Activated T-cell treated with anti-CD3 and anti-CD28 coated beads, Interleukin-2, amount 50 U/mL, for 1 hour (primary cell): ENCODE results near the gene ACY1.
"Not testable (repeated sequence)": the region's sequence is repeated elsewhere in the genome, so short reads cannot be mapped to it uniquely, and the experiment has no call there.

Source experiments
- DNase-seq: peaks from one replicate; pipeline ENCODE4 v3.0.0-alpha.2; 2020

ACY1 gene

DNA sequence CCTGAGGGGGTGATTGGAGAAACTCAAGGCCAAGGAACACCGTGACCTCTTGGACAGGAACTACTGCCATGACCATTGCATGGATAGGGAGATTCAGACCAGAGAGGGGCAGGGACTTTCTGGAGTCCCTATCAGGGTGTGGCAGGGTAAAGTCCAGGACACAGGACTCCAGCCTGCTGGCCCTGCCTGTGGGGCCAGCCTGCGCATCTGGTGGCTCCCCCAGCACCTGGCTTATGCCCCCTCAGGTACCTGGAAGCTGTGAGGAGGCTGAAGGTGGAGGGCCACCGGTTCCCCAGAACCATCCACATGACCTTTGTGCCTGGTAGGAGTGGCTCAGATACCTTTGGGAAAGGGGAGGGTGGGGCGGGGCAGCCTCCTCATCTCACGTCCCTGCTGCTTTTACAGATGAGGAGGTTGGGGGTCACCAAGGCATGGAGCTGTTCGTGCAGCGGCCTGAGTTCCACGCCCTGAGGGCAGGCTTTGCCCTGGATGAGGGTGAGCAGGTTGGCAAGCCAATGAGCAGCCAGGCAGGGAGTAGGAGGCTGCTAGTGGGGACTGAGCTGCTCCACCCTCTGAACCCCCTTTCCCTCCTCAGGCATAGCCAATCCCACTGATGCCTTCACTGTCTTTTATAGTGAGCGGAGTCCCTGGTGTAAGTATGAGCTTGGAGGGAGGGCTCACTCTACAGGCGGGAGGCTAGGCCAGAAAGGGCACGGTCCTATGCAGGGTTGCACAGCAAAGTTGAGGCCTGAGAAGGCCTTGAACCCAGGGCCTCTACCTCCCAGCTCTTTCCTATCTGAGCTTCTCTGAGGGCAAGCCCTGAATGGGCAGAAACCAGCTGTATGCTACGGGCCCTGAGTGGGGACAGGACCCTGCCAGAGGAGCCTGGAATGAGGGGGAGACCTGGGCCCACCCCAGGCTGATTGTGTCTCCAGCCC lies 2.9 kb downstream of the ACY1 start:
- no peak for DNase-seq

DNA sequence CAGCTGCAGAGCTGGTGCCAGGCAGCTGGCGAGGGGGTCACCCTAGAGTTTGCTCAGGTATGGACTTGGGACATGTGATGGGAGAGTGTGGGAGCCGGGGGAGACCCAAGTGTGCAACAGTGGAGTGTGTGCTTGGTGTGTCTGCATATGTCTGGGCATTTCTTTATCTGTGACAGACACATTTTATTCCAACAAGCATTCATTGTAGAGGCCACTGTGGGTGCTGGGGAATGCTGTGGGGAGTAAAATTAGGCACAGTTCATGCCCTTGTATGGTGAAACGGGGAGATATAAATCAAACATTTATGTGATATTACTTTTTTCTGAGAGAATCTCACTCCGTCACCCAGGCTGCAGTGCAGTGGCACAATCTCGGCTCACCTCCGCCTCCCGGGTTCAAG lies 4.2 kb downstream of the ACY1 start:
- no peak for DNase-seq

DNA sequence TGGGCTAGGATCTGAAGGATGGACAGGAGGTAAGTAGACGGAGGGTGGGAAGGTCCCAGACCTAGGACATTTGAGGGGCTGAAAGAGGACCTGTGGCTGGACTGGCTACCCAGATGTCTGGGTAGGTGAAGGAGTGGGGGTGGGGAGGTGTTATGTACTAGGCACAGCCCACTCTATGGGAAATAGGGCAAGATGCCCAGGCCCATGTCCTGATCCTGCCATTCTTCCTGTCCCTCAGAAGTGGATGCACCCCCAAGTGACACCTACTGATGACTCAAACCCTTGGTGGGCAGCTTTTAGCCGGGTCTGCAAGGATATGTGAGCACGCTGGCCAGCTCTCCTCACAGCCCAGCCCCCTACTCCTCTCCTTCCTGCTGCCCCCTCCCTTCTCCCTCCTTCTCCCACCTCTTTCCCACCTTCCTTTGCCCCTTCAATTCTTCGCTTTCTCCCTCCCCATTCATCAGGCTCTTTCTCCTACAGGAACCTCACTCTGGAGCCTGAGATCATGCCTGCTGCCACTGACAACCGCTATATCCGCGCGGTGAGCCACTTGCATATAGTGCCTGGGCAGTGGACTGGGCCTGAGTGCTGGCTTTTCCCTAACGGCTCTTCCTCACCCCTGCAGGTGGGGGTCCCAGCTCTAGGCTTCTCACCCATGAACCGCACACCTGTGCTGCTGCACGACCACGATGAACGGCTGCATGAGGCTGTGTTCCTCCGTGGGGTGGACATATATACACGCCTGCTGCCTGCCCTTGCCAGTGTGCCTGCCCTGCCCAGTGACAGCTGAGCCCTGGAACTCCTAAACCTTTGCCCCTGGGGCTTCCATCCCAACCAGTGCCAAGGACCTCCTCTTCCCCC lies 5.2 kb downstream of the ACY1 start:
- DNase-seq, result no peak

DNA sequence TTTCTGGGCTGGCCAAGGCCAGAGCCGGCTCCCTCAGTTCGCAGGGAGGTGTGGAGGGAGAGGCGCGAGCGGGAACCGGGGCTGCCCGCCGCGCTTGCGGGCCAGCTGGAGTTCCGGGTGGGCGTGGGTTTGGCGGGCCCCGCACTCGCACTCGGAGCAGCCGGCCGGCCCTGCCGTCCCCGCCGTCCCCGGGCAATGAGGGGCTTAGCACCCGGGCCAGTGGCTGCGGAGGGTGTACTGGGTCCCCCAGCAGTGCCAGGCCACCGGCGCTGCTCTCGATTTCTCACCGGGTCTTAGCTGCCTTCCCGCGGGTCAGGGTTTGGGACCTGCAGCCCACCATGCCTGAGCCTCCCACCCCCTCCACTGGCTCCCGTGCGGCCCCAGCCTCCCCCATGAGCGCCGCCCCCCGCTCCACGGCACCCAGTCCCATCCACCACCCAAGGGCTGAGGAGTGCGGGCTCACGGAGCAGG lies 7.2 kb downstream of the ACY1 start:
- not testable (repeated sequence) for DNase-seq

DNA sequence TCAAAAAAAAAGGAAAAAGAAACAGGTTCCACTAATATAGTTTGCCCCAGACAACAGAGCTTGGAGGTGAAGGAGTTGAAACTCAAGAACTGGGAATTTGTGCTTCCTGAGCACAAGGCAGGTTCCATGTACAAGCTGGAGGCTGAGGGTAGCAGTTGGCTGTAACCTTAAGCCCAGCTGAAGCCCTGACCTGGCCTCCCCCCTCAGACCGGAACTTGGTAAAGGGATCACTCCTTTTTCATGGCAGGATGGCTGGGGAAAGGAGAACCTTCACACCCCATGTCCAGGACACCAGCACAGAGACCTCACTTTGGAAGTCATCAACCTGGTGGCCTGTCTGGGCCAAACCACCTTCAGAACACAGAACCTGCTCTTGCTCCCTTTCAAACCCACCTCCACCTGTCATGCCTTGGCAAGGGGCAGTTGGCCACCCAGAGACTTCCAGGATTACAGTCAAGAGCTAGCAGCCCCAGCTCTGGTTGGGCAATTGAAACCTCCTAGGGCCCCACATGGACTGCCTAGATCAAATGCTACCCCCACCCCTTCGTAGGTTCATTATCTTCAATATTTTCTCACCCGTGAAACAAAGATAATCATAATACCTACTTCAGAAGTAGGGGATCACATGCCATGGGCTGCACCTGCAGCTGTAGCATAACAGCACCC lies 8.8 kb downstream of the ACY1 start:
- no peak for DNase-seq

DNA sequence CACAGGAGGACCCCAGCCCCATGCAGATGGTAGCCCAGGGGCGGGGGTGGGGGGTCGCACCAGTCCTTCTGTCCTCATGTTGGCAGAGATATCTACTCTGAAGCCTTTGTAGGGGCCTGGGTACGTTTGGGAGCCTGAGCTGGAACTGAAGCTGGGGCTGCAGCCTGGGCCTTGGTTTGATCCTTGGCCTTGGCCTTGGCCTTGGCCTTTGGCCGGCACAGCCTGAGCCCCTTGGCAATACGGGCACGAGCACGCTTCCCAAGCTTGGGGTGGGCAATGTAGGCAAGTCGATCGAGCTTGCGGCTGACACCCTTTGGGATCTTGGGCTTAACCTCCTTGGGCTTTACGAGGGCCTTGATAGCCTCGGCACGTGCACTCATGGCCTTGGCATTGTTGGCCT lies 10.3 kb downstream of the ACY1 start:
- not testable (repeated sequence) for DNase-seq

DNA sequence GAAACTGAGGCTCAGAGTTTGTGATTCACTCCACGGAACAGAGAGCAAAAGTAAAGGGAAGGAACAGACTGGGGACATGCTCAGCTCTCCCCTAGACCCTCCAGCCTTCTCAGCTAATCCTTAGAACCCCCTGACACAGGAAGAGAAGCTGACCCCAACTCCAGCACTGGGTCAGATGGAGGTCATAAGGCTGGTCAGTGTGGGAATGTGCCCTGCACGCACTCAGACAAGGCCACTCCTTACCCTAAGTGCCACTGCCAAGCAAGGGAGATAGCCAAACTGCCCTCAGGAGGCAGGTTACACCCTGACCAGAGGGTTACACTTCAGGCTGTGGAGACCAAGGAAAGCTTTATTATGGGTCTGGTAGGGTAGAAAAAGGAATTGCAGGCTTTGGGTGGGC lies 11.2 kb downstream of the ACY1 start:
- no peak for DNase-seq

DNA sequence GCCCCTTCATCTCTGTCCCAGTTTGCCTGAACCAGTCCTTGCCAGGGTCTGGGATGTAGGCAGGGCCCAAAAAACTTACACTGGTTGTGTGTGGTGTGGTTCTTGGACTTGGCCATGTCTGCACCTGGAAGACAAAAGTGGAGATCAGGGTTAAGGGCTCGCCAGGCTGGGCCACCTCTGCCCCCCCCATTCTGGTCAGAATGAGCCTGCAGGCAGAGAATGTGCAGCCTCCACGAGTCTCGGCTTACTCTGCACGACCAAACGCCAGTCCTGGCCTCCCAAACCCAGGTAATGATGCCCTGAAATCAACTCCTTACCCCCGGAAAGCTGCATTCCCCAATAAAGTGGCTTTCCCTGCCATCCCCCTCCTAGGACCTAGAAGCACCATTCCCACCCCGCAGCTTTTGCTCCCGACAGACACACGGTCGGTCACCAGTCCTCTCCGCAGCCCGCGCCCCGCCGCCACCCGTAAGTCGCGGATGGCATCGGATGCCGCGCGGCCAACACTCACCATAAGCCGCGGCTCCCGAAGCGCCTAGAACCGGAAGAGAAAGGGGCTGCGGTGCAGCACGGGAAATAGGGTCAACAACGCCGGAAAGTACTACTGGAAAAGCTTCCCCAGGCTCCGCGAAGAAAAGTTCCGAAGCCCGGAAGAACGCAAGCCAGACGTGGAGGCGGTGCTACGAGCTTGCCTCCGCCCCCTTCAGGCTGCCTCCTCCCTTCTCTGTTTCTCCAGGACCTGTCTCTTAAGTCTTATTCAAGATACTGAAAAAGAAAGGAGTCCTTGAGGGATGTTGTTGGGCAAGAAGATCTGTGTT lies 12.2 kb downstream of the ACY1 start, which contains the start of gene RPL29:
Gene RPL29, minus strand, starts transcription at position 550 of the 818 bp plus-strand sequence. Its CDS starts 434 bp downstream, at position 116.
- peak; percentile 92 for DNase-seq

DNA sequence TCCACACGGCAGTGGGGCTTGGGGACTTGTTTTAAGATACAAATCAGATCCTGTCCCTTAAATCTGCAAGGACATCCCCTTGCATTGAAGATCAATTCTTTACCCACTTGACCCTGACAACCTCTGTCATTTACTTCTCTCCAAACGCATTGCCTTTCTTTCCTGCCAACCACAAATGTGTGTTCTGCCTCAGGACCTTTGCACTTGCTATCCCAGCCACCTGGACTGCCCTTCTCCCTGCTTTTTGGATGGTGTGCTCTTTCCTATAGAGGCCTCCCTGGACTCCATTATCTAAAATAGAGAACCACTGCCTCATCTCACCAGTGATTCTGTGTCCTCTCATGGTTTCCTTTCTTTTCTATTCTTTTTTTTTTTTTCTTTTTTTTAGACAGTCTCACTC lies 13.8 kb downstream of the ACY1 start:
- no peak for DNase-seq

DNA sequence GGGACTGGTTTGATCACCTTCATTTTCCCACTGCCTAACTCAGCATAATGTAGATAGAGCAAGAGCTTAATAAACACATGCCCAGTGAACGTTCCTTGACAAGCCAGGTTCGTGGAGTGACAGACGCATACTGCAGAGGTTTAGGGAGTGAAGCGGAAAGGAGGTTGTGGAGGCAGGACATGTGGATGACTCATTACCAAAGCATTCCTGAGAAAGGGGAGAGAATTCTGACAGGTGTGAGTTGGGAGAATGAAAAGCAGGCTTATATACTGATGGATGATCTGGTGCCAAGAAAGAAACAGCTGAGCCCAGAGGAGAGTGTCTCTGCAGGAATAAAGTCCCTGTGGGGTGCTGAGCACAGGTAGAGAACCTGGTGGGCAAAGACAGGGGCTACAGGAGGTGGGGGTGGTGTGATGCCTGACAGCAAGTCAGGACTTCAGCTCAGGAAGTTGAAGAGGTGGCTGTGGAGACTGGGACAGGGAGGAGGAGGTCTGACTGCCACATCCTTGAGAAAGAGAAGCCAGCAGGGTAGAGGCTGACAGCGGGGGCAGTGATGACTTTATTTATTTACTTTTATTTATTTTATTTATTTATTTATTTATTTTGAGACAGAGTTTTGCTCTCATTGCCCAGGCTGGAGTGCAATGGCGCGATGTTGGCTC lies 14.7 kb downstream of the ACY1 start:
- no peak for DNase-seq

DNA sequence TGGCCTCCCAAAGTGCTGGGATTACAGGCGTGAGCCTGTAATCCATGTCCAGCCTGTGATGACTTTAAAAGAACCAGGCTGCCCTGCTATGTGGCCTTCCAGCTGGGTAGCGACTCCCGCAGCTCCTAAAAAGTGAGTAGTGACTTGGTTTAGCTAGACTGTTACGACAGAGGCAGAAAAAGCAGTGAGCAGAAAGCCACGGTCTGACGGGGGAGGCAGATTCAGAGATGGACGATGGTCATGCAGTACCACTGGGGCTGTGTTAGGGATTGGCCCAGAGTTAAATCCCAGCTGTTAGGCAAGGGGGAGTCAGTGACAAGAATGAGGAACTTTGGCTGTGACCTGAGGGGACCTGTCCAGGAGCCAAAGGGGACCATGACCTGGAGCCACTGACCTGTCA lies 15.4 kb downstream of the ACY1 start:
- DNase-seq, result no peak

DNA sequence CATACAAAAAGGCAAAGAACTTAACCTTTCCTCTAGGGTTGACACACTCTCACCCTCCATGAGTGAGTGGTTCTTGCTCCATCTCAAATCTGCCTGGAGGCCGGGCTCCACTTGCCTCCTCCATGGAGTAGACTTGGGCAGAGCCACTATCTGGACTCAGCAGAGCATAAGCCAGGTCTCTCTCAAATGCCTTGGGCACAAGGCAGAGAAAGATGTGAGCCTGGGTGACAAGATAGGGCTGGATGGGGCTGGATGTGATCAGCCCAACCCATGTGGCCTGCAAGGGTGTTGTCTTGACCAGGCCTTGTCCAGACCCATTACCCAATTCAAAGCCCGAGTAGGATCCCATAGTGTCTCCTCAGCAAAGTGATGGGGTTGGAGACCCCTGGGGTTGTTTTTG lies 16.5 kb downstream of the ACY1 start:
- DNase-seq, result no peak

DNA sequence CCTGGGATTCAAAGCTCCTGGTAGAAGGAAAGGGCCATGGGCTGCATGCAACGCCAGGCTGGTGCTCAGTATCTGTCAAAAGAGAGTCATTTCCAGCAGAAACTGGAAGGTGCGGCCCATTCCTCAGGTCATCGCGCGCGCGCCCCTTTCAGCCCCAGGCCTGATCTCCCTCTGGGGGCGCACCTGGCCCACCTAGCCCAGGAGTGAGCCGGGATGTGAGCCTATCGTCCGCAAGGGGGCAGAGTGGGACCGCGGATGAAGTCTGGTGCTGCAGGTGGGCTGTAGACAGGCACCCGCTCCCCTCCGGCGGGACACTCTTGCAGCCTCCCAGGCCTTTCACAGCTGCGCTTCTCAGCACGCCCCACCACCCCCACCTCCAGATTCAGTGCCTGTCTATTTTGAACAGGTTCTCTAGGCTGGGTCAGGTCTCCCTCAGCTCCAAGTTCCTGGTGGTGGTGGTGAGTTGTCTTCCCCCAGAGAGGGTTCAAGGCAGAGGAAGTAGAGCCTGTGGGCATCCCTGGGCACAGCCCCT lies 18.2 kb downstream of the ACY1 start:
- DNase-seq, result peak; percentile 88

DNA sequence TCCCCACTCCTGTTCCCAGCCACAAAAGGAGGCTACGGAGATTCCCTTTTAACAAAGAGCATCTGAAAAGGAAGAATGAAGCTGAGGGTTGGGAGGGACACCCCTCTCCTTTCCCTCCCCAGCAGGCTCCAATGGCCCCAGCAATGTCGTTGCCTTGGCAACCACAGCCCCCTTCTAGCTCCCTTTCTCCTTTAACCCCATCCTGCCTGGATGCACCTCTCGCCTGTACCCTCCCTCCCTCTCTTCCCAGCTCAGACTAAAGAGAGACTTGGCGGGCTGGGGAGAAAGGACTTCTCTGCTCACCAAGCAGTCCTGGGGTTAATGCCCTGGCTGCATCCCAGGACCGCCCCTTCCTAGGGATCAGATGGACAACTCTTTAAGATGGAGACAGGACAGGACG lies 19.4 kb downstream of the ACY1 start:
- no peak for DNase-seq

DNA sequence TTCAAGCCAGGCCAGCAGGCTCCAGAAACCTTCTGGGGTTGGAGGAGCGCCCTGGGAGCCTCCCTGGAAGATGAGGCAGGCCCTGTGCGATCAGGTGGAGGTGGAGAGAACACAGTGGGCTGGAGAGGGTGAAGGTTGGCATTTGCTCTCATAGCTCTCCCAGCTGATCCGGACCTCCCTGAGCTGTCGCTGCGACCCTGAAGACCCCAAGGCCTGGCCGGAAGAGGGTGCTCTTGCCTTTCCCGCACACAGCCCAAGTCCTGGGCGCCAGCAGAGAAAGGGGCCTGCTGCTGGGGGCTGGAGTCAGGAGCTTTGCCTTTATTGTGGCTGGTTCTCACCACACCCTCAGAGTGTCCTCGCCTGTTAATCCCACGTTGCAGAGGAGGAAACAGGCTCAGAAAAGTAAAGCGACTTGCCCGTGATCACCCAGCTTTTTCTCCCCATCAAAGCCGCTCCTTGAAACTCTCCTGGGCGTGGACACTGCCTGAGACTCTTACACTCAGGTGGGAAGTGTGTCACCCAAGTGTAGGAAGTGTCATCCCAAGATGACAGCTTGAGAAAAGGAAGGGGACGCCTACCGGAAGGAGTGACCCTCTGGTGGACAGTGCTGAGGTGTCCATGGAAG lies 20.9 kb downstream of the ACY1 start:
- no peak for DNase-seq

DNA sequence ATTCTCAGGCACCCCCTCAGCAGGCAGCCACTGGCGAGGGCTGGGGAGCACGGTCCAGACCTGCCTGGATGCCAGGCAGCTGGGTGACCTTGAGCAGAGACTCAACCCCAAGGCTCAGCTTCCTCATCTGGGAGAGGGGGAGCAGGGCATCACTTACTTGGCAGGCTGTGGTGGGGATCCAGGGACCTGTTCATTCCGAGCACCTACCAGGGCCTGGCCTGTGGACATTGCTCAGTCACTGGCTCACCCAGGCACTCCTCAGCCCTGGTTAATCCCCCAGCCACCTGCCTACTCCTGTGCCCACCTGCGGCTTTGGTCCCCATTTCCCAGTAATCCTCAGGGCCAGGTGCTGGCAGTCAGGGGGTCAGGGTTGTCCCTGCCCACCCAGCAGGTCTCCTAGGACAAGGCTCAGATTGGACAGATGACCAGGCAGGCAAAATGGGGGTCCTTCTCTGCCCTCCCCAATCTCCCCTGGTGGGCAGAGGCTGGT lies 21.6 kb downstream of the ACY1 start:
- DNase-seq, result no peak

DNA sequence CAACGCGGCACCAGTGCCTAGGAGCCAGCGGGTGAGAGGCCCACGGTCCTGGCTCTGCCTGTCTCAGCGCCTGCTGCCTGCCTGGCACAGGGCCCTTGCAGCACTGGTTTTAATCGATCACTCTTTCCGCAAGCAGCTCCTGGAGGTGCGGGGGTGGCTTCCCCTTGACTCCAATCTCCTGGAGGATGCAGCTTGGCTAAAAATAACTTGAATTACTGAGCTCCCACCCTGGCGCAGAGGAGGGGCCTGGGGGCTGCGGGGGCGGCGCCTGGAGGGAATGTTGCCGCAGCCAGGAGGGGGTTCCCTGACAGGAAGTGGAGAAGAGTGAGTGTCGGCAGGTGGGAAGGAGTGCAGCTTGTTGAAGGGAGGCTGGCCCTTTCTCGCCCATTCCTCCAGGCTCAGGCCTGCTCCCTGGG lies 22.2 kb downstream of the ACY1 start:
- no peak for DNase-seq

DNA sequence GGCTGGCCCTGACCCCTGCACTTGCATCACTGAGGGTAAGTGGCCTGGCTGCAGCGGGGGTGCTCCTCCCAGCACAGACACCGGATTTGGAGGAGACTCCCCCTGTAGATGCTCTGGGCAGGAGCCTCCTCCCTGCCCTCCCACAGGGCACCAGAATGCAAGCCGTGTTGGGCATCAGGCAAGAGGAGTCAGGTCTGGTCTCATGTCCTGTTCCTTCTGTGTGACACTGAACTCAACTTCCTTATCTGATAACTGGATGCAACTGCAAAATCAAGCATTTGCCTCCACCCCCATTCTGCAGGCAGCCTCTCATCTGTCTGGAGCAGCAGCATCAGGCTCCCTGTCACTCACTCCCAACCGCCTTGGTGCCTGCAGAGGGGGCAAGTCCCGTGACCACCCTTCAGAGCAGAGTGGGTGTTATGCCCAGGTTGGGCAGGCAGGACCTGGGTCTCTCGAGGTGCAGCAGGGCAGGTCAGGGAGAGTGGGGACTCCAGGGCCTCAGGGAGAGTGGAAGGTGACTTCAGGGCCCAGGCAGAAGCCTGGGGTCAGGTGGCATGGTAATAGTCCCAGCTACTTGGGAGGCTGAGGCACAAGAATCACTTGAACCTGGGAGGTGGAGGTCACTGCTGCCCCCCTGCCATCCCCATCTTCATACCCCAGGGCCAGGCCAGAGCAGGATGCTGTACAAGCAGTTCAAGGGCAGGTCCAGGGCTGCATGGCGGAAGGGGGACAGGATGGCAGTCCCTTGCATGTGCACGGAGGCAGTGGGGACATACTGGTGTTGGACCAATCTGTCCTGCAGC lies 22.9 kb downstream of the ACY1 start:
- no peak for DNase-seq

DNA sequence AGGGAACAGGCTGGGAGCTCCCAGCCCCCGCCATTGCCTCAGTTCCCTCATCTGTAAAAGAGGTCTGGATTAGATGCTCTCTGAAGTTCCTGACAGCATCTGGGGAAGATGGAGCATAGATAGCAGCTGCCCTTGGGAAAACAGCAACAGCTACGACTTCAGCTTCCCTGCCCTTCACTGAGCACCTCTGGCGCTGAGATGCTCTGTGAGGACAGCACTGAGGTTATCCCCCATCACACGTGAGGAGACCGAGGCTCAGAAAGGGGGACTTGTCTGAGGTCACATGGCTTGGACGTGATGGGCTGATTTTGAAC lies 23.4 kb downstream of the ACY1 start:
- no peak for DNase-seq

DNA sequence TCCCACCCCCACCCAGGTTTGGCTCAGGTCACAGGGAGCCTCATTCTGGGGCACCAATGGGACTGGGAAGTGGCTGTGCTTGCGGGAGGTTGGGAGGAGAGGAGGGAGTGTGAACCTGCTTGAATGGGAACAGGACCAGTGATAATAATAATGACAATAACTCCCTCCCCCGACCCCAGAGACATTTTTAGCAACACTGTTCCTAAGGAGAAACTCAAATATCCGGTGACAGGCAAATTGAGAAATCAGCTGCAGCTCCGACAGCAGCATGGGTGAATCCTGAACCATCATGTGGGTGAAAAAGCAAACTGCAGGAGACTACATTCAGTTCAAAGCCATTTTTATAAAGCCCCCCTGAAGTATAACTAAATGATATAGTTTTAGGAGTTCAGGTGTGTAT lies 24.0 kb downstream of the ACY1 start:
- no peak for DNase-seq
